PFSK-1 (cell line): ENCODE results near the gene LHPP.

Experiments
- FOXP2 ChIP-seq: optimal IDR thresholded peaks from 2 replicates; pipeline ENCODE3; 2011; ENCODE audit warnings: borderline replicate concordance, control low read depth, inconsistent platforms; ENCODE audit not compliant: insufficient read depth; ENCODE audit errors: extremely low read length, extremely low read depth
- POLR2AphosphoS5 ChIP-seq: IDR thresholded peaks from 2 replicates; pipeline ENCODE4 v1.6.1; 2012; ENCODE audit warnings: low read depth, mild to moderate bottlenecking, control low read depth, low read length, moderate library complexity
- REST ChIP-seq, 2 experiments: IDR thresholded peaks; 2 replicates each; pipeline versions ENCODE4 v1.6.1 to v1.8.0; 2011 to 2012; ENCODE audit warnings: low read depth in 2 of 2, low read length in 2 of 2, control low read depth in 1 of 2, inconsistent platforms in 1 of 2, mild to moderate bottlenecking in 1 of 2, moderate library complexity in 1 of 2; ENCODE audit not compliant: insufficient read depth in 1 of 2
- SIN3A ChIP-seq: IDR thresholded peaks from 2 replicates; pipeline ENCODE4 v1.6.1; 2012; ENCODE audit warnings: mild to moderate bottlenecking, low read length, moderate library complexity, borderline replicate concordance; ENCODE audit not compliant: insufficient read depth
- TAF1 ChIP-seq: IDR thresholded peaks from 2 replicates; pipeline ENCODE4 v1.6.1; 2012; ENCODE audit warnings: low read length, control low read depth, borderline replicate concordance; ENCODE audit not compliant: insufficient read depth

The LHPP gene

GRCh38 chr10:124497196-124497881 lies 35.7 kb downstream of the LHPP start:
- no peak for TF ChIP-seq FOXP2
- TF ChIP-seq REST (IDR thresholded peaks at IDR 0.05; ENCODE audit: insufficient read depth in 1 of 2, low read depth in 2 of 2, low read length in 2 of 2) = no peak
- TF ChIP-seq POLR2AphosphoS5 = no peak
- TF ChIP-seq SIN3A = no peak
- no peak for TF ChIP-seq TAF1

- no peak for TF ChIP-seq SIN3A
- no peak for TF ChIP-seq TAF1
- no peak for TF ChIP-seq FOXP2
- TF ChIP-seq REST (IDR thresholded peaks at IDR 0.05; ENCODE audit: insufficient read depth in 1 of 2, low read depth in 2 of 2, low read length in 2 of 2) = no peak
- no peak for TF ChIP-seq POLR2AphosphoS5
Observed at GRCh38 chr10:124498056-124498455, 36.4 kb downstream of the LHPP start.

- TF ChIP-seq REST (IDR thresholded peaks at IDR 0.05; ENCODE audit: insufficient read depth in 1 of 2, low read depth in 2 of 2, low read length in 2 of 2) (no peak), POLR2AphosphoS5 (no peak), FOXP2 (no peak)
Observed at GRCh38 chr10:124500757-124501156, 39.1 kb downstream of the LHPP start.

- TF ChIP-seq FOXP2 (no peak), TAF1 (no peak), SIN3A (no peak), POLR2AphosphoS5 (no peak), REST (IDR thresholded peaks at IDR 0.05; ENCODE audit: insufficient read depth in 1 of 2, low read depth in 2 of 2, low read length in 2 of 2) (no peak)
Observed at GRCh38 chr10:124504711-124505110, 43.1 kb downstream of the LHPP start.

GRCh38 chr10:124505279-124505678 lies 43.7 kb downstream of the LHPP start:
- TF ChIP-seq FOXP2 = no peak
- no peak for TF ChIP-seq SIN3A
- no peak for TF ChIP-seq REST (IDR thresholded peaks at IDR 0.05; ENCODE audit: insufficient read depth in 1 of 2, low read depth in 2 of 2, low read length in 2 of 2)
- no peak for TF ChIP-seq POLR2AphosphoS5
- no peak for TF ChIP-seq TAF1
